GM13977 (cell line): ENCODE measurements around the gene TDRD6.

Experiments used
- DNase-seq: peaks from one replicate; pipeline ENCODE4 v3.0.0; 2012; ENCODE audit warnings: low spot score
- CTCF ChIP-seq: IDR thresholded peaks from 2 replicates; pipeline ENCODE4 v1.5.1; 2012; ENCODE audit warnings: mild to moderate bottlenecking, control low read depth; ENCODE audit not compliant: insufficient read depth; ENCODE audit errors: extremely low read depth, missing control alignments
- in situ Hi-C: fragments of 300-500 bp; cut with MboI; formaldehyde crosslinking; loops from one replicate; pipeline ENCODE4 v1.12.0; 2022; ENCODE audit warnings: low sequenced_read_pairs, low pct_unique_long_range_greater_than_20kb, mixed read lengths, inconsistent platforms; ENCODE audit not compliant: unreplicated experiment

The TDRD6 gene

GRCh38 chr6:46699970-46700369 is 12.3 kb downstream of the TDRD6 start:
- in situ Hi-C loops: no loop called here
- TF ChIP-seq CTCF: no peak
- DNase-seq: no peak

DNA sequence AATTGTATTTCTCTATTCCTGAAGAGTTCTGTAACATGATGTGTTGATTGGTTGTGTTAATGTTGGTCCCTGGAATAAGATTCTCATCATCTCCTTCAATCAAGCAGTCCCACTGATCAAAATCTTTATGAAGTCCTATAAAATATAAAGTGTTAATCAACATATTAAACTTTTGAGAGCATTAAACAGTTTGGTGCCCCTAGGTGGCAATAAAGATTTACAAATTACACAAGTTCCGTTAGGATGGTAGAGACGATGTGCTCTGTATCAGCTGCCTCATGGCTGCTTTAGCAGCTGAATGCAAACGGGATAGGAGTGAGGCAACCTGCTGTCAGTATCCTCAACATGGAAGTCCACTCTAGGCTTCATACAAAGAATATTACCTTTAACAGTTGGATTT is 16.9 kb downstream of the TDRD6 start:
- in situ Hi-C loops: no loop called here
- DNase-seq: no peak
- no peak for TF ChIP-seq CTCF

- no peak for TF ChIP-seq CTCF
- in situ Hi-C loops: no loop called here
- no peak for DNase-seq
Measured at GRCh38 chr6:46706464-46706863, 18.8 kb downstream of the TDRD6 start.

- in situ Hi-C loops: no loop called here
- TF ChIP-seq CTCF: no peak
- no peak for DNase-seq
Measured at GRCh38 chr6:46711491-46711890, 23.8 kb downstream of the TDRD6 start.

GRCh38 chr6:46715141-46715540 is 27.5 kb downstream of the TDRD6 start:
- TF ChIP-seq CTCF: no peak
- no peak for DNase-seq
- in situ Hi-C loops: no loop called here

DNA sequence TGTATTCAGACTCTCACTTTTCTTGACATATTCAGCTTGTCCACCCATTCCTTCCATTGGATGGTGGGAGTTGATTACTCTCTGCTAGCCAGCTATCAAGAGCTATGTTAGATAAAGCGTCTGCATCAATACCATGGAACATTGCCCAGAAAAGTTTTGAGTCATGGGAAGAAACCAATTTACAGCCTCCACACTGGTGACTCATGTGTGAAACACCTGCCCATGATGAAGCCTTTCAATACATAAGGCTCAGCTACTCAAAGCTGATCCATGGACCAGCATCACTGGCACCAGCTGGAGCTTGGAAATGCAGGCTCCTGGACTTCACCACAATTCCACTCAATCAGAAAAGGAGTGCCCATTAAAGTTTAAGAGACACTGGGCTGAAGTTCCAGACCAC is 31.4 kb downstream of the TDRD6 start:
- TF ChIP-seq CTCF: no peak
- in situ Hi-C loops: no loop called here
- DNase-seq: no peak

DNA sequence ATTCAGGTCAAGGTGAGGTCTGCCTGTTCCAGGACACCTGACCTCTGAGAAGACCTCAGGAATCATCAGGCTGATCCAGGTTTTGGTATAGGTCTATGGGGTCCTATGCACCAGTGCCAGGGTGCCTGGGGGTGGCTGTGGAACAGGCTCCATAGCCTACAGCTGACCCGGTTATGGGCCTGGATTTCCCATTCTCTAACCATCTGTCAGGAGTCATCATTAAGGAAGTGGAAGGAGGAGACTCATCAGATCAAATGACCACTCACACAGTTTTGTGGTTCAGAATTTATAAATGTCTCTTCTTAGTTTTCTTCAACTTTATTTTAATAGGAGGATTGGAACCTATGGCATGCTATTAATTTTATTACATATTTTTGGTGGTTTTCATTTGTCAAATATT is 32.7 kb downstream of the TDRD6 start:
- no peak for TF ChIP-seq CTCF
- in situ Hi-C loops: no loop called here
- no peak for DNase-seq
